ENCODE measurements around the gene KCNMB2. TPM values are rescaled to one million over a fixed set of nuclear protein-coding genes. Genes with fewer than 3 reads are reported as not detected.

KCNMB2 gene
- polyA plus RNA-seq, 3 donors: not detected

- Histone ChIP-seq H4K20me1 (ENCODE audit: insufficient read depth, low read length) (no peaks in the 10 kb centered on the region), H3K79me2 (ENCODE audit: insufficient read depth, low read length) (no peaks in the 10 kb centered on the region), H3K27me3 (ENCODE audit: control insufficient read depth in 2 of 2, insufficient read depth in 2 of 2, low read length in 2 of 2) (no peaks in the 10 kb centered on the region), H3K9me3 (replicated peaks in 1 of 2; ENCODE audit: control insufficient read depth in 1 of 2, insufficient read depth in 1 of 2, low read length in 2 of 2) (no peaks in the 10 kb centered on the region), H2AFZ (ENCODE audit: insufficient read depth, low read depth, low read length, poor library complexity, severe bottlenecking) (no peak overlapping the region), H3K9ac (ENCODE audit: insufficient read depth, low read length, poor library complexity, severe bottlenecking) (no peak overlapping the region), H3K4me2 (replicated peaks; ENCODE audit: extremely low read depth, low read length, poor library complexity, severe bottlenecking) (no peak overlapping the region), H3K27ac (ENCODE audit: low read depth in 1 of 2, low read length in 2 of 2) (no peak overlapping the region), H3K4me3 (replicated peaks in 1 of 3; ENCODE audit: low read depth in 2 of 3, low read length in 3 of 3) (no peak overlapping the region), H3K4me1 (ENCODE audit: control insufficient read depth in 1 of 2, insufficient read depth in 2 of 2, low read length in 2 of 2) (no peaks in the 10 kb centered on the region), H3K36me3 (replicated peaks in 1 of 2; ENCODE audit: control insufficient read depth in 1 of 2, insufficient read depth in 2 of 2, low read length in 2 of 2) (no peaks in the 10 kb centered on the region)
- 100% methylated on average over 3 of the region's 5 CpGs for WGBS (ENCODE audit: insufficient coverage)
- H3K4me3 Mint-ChIP-seq: no peak overlapping the region
- TF ChIP-seq CTCF (IDR thresholded peaks at IDR 0.05): no peak
- no peak for DNase-seq
- no peaks in the 10 kb centered on the region for H3K36me3 Mint-ChIP-seq
- H3K27ac Mint-ChIP-seq: no peak overlapping the region
- peaks cover 0 to 1% (median 0%) of the 10 kb centered on the region in 3 donors for H3K27me3 Mint-ChIP-seq (ENCODE audit: low read depth in 3 of 3)
- intact Hi-C loops (cut with micrococcal nuclease): no loop called here
- no peaks in the 10 kb centered on the region for H3K4me1 Mint-ChIP-seq
- peaks cover 0 to 5% (median 0%) of the 10 kb centered on the region in 7 donors for H3K9me3 Mint-ChIP-seq
Measured at GRCh38 chr3:178712247-178712646, 176.0 kb downstream of the KCNMB2 start.

DNA sequence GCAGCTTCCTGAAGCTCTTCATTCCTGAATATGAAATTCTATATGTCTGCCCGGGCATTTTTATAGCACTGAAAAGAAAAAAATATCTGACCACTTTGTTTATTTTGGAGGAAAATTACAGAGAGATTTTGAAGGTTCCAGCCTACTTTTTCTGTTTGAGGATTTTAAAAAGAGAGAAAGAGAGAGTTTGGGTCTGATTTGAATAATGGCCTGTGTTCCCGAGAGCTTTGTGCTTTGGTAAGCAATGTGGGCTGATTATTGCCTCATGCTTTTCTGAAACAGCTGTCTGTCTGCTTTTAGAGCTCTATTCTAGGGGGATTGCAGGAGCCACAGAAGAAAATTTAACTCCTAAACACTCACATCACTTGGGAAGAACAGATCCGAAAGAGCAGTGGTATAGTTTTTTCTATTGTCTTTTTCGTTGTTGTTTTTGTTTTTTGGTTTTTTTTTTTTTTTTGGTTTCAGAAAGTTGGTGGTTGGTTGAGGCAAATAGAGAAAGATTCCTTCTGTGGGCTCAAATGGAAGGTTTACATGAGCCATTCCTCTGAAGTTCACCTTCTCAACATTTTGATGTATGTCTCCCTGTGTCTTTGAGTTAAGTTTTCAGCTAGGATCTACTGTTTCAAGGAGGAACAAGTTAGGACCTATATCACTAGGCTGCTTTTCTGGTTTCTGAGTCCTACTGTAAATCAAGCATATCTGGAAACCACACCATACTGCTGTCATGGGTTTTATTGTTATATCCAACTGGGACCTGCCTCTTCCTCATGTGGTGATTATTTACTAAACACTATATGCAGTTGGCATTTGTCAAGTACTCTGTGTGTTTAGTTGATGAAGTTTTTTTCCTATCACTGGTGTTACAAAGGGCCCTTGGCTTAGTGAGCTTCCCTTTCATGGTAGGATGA lies 178.9 kb downstream of the KCNMB2 start:
- no peaks in the 10 kb centered on the region for H3K9me3 ChIP-seq (replicated peaks in 1 of 2; ENCODE audit: control insufficient read depth in 1 of 2, insufficient read depth in 1 of 2, low read length in 2 of 2)
- no peak overlapping the region for H3K9ac ChIP-seq (ENCODE audit: insufficient read depth, low read length, poor library complexity, severe bottlenecking)
- Mint-ChIP-seq H3K36me3 (no peaks in the 10 kb centered on the region), H3K27ac (no peak overlapping the region), H3K27me3 (ENCODE audit: low read depth in 3 of 3) (peaks cover 0 to 1% (median 0%) of the 10 kb centered on the region in 3 donors), H3K9me3 (peaks cover 0 to 4% (median 0%) of the 10 kb centered on the region in 7 donors), H3K4me3 (no peak overlapping the region), H3K4me1 (no peaks in the 10 kb centered on the region)
- no peaks in the 10 kb centered on the region for H3K27me3 ChIP-seq (ENCODE audit: control insufficient read depth in 2 of 2, insufficient read depth in 2 of 2, low read length in 2 of 2)
- intact Hi-C loops (cut with micrococcal nuclease): no loop called here
- no peak overlapping the region for H3K4me3 ChIP-seq (replicated peaks in 1 of 3; ENCODE audit: low read depth in 2 of 3, low read length in 3 of 3)
- no peaks in the 10 kb centered on the region for H3K36me3 ChIP-seq (replicated peaks in 1 of 2; ENCODE audit: control insufficient read depth in 1 of 2, insufficient read depth in 2 of 2, low read length in 2 of 2)
- TF ChIP-seq CTCF (IDR thresholded peaks at IDR 0.05): no peak
- no peaks in the 10 kb centered on the region for H3K79me2 ChIP-seq (ENCODE audit: insufficient read depth, low read length)
- no peaks in the 10 kb centered on the region for H3K4me1 ChIP-seq (ENCODE audit: control insufficient read depth in 1 of 2, insufficient read depth in 2 of 2, low read length in 2 of 2)
- WGBS (ENCODE audit: insufficient coverage): no CpG with 5 or more reads among the region's 4 CpGs
- H2AFZ ChIP-seq (ENCODE audit: insufficient read depth, low read depth, low read length, poor library complexity, severe bottlenecking): no peak overlapping the region
- DNase-seq: no peak
- no peak overlapping the region for H3K4me2 ChIP-seq (replicated peaks; ENCODE audit: extremely low read depth, low read length, poor library complexity, severe bottlenecking)
- H3K27ac ChIP-seq (ENCODE audit: low read depth in 1 of 2, low read length in 2 of 2): no peak overlapping the region
- H4K20me1 ChIP-seq (ENCODE audit: insufficient read depth, low read length): no peaks in the 10 kb centered on the region
